ENCODE data around the gene BRAT1.
"Not testable (repeated sequence)": the region's sequence is repeated elsewhere in the genome, so short reads cannot be mapped to it uniquely, and the experiment has no call there.

The BRAT1 gene

DNA sequence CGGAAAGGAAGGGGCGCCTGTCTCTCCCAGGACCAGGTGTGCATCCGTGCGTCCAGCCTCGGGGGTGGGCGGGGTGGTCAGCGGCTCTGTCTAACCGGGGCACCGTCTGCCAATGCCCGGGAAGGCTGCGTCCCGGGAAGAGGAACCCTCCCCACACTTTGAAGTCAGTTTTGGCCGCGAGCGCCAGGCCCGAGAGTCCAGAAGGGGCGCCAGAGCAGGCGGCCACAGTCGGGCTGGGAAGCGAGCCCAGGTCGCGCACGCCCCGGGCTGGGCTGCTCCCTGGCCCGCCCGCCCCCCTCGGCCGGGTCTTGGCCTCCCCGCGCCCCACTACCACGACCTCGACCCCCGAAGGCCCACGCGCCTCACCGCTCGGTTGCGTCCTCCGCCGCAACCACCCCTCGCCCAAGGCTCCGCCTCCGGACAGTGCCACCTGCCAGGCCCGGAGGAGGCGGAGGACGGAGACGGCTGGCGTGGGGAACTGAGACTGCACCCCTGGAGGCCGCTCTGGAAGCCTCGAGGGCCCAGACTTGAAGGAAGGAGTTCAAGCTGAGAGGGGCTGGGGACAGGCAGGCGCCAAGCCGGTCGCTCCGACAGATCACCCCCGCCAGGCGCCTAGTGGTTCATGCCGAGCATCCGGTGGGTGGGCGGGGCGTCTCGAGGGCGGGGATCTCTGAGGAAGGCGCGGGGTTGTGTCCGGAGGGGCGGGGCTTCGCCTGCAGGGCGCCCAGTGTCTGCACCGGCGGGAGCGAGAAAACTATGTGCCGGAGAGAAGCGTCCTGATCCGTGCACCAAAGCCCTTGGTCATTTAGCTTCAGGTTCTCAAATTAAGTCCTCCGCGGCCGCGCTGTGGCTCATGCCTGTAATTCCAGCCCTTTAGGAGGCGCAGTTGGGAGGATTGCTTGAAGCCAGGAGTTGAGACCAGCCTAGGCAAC lies at the start of gene BRAT1:
Gene BRAT1 (minus strand): TSS at position 404 of the 932 bp plus-strand sequence. CDS start 1,093 bp downstream, outside the sequence.
- peak; percentile 91 for DNase-seq (ENCODE audit: low read depth, low spot score)

DNA sequence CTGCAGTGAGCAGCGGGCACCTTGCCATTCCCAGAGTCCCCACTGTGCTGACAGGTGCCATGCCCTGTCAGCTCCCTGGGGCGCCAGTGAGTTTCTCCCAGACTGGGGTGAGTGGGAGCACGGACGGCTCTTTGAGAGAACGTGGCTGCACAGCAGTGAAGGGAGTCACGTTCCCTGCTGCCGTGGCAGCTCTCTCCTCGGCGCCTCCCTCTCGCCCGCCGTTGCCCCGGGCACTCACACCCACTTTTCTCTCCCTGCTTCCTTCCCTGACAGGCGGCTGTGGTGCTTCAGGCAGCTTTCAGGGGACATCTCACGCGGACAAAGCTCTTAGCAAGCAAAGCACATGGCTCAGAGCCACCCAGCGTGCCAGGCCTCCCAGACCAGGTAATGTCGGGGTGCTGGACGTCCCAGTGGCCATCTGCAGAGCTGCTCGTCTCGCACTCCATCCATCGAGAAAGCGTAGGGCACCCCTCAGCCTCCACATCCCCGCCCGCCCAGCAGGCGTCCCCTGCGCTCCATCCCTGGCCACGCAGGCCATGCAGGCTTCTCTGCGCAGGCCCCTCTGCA lies 49.4 kb upstream of the BRAT1 start:
- DNase-seq (ENCODE audit: low read depth, low spot score): no peak

DNA sequence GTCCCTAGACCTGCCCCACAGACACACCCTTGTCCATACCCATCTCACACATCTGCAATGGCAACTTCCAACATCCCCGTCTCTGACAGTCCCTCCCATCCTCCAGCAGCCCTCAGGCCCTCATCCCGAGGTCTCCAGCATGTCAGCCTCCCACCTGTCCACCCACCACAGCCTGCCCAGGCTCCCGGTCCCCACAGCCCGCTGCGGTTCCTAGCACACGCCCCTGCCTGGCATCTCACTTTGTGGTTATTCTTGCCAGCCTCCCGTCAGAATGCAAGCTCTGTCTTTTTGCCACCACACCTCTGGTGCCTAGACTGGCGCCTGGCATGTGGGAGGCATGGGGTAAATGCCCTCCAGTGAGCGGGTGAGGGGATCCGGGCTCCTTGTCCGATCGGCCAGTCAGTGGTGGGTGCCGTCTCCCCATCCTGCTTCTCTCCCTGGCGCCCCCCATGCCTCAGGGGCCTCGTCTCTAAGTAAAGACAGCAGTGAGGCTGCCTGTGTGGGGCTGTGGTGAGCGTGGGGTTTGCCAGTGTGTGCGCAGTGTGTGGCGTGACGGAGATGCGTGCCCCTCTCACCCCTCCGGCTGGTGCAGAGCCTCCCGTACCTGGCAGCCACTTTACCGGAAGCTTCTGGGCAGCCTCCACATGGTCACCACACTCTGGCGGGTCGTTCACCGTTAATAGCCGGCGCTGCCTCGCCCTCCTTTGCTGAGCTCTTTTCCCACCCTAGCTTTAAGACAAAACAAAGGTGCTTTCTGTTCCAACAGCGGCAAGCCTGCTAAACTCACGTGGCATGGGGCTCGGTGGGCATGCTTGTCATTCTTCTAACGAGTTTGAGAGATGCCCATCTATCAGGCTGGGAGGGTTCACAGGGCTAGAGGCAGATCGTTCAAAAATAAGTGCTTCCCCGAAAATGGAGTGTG lies 48.0 kb upstream of the BRAT1 start:
- DNase-seq (ENCODE audit: low read depth, low spot score): no peak

DNA sequence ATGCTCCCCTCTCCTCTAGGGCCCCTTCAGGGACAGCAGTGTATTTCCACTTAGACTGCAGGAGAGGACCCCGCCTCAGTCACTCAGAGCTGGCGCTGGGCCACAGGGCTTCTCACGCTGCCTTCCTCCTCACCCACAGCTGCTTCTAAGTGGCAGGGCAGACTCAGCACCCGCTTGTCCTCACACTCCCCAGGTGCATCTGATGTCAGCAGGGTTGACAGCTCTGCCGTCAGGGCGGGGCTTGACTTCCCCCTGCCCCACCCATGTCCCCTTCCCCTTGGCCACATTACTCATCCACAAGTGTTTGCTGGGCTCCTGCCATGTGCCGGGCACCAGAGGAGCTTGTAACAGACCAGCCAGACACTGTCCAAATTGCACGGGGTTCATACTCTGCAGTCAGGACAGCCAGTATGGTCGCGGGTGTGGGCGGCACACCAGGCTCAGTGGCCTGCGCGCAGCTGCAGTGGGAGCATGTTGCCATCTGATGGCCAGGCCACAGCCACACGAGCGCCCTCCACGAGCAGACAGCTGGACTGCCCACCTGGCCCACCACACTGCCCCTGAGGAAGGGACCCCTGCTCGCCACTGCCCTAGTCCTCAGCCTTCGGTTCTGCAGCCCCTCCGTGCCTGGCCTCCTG lies 47.2 kb upstream of the BRAT1 start:
- no peak for DNase-seq (ENCODE audit: low read depth, low spot score)

- DNase-seq (ENCODE audit: low read depth, low spot score): no peak
Observed at GRCh38 chr7:2601907-2602306, 46.6 kb upstream of the BRAT1 start.

- no peak for DNase-seq (ENCODE audit: low read depth, low spot score)
Observed at GRCh38 chr7:2601065-2601464, 45.7 kb upstream of the BRAT1 start.

DNA sequence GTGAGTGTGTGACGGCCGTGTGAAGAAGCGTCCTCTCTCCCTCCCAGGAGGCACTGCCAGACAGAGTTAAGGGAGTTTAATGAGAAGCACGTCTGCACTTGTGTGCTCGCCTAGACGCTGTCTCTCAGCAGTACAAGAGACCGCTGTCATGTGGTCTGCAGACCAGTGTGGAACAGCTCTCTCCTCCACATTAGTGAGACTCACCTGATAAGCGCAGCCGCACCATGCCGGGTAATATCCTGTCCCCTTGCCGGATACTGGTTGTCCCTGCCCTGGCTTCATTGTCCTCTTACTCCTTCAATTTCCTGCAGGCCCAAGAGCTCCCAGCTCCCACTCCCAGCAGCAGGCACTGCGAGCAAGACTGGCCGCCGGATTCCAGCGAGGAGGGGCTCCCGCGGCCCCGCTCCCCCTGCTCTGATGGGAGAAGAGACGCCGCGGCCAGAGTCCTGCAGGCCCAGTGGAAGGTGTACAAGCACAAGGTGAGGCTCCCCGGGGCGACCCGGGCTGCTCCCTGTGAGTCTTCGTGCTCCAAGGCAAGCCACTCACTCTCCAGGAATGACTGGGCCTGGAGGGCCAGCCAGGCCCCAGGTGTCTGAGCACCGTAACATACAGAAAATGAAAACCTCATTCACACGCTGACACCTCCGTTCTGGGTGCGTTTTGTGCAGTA lies 43.0 kb upstream of the BRAT1 start:
- no peak for DNase-seq (ENCODE audit: low read depth, low spot score)

GRCh38 chr7:2597273-2597640 lies 41.9 kb upstream of the BRAT1 start:
- no peak for DNase-seq (ENCODE audit: low read depth, low spot score)

- DNase-seq (ENCODE audit: low read depth, low spot score): no peak
Observed at GRCh38 chr7:2596464-2597272, 41.3 kb upstream of the BRAT1 start.

- DNase-seq (ENCODE audit: low read depth, low spot score): no peak
Observed at GRCh38 chr7:2595258-2595860, 40.0 kb upstream of the BRAT1 start.

- DNase-seq (ENCODE audit: low read depth, low spot score): no peak
Observed at GRCh38 chr7:2594599-2594998, 39.3 kb upstream of the BRAT1 start.

- no peak for DNase-seq (ENCODE audit: low read depth, low spot score)
Observed at GRCh38 chr7:2593036-2593727, 37.9 kb upstream of the BRAT1 start.

GRCh38 chr7:2592375-2592865 lies 37.1 kb upstream of the BRAT1 start:
- DNase-seq (ENCODE audit: low read depth, low spot score): no peak

GRCh38 chr7:2589941-2590340 lies 34.6 kb upstream of the BRAT1 start:
- DNase-seq (ENCODE audit: low read depth, low spot score): not testable (repeated sequence)

DNA sequence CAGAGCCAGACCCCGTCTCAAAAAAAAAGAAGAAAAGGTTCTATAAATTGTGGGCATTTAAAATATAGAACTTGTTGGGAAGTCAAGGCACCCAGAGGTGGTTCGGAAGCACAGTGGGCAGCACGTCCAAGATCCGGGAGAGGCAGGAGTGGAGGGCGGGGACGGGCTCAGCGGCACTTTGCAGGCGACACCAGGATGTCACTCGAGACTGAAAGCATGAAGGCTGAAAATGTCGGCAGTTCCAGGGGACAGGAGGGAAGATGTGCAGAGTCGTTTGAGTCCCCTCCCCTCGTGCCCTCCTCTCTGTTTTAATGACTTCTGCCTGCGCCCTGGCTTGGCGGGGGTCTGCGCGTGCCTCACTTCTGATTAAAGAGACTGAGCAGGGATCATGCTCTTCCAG lies 34.0 kb upstream of the BRAT1 start:
- no peak for DNase-seq (ENCODE audit: low read depth, low spot score)

DNA sequence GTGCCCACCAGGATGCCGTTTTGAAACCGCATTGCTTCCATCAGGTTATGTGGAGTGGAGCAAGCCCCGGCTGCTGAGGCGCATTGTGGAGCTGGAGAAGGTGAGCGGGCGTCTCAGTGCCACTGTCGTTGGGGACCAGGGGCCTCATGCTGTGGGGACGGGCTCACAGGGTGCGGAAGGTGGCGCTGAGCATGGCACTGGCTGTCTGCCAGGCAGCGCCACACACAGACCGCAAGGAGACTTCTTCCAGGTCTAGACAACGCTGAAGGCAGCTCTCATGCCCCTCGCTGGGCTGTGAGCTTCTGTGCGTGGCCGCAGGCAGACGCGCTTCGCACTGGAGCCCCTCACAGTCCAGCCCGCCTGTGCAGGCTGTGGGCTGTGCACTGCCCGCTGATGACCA lies 32.5 kb upstream of the BRAT1 start:
- DNase-seq (ENCODE audit: low read depth, low spot score): no peak

DNA sequence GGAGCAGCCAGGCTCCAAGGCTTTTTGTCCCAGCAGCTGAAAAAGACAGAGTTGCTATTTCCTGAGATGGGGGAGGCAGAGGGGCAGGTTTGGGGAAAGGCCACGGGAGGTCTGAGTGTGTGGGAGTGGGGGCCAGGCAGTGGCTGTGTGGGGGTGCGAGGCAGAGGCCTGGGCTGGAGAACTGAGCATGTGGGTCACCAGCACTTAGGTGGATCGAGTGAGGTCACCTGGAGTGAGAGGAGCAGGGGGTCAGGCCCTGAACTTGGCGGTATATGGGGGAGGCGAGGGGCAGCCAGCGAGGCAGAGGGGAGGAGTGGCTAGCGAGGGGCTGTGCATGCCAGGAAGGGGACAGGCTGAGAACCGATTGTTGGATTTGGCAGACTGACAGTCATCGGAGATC lies 31.8 kb upstream of the BRAT1 start:
- DNase-seq (ENCODE audit: low read depth, low spot score): no peak

DNA sequence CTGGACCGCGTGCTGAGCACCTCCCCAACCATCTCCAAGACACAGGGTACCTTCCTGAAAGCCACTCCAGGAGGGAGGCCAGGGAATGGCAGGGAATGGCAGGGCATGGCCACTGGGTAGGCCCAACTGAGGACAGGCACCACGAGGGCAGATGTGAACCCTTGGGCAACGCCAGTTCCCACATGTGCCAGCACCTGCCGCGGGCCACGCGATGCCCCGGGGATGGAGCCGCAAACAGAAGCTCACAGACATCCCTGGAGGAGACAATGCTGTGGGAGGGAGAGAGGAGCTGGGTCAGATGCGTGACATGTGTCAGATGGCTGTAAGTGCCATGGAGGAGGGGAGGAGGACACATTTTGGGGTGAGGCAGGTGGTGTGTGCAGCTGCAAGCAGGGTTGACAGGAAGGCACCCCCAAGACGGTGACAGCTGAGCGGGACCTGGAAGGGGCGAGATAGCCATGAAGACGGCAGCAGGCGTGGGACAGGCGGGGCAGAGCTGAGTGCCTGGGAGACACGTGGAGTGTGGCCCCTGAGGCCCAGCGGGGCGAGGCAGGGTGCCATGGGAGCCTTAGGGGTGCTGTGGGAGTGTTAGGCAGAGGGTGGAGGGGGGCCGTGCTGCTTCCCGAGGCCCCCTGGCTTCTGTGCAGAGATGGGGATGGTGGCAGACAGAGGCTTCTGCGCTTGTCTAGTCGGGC lies 31.1 kb upstream of the BRAT1 start:
- DNase-seq (ENCODE audit: low read depth, low spot score): no peak

All from iPS DF 19.7 (cell line).